ENCODE results near the gene RHBDL1. TPM values are rescaled to one million over a fixed set of nuclear protein-coding genes. Genes with fewer than 3 reads are reported as not detected.
"Not testable (repeated sequence)": the region's sequence is repeated elsewhere in the genome, so short reads cannot be mapped to it uniquely, and the experiment has no call there.

RHBDL1 gene
- total RNA-seq, 1 donor, result 0.84 TPM

DNA sequence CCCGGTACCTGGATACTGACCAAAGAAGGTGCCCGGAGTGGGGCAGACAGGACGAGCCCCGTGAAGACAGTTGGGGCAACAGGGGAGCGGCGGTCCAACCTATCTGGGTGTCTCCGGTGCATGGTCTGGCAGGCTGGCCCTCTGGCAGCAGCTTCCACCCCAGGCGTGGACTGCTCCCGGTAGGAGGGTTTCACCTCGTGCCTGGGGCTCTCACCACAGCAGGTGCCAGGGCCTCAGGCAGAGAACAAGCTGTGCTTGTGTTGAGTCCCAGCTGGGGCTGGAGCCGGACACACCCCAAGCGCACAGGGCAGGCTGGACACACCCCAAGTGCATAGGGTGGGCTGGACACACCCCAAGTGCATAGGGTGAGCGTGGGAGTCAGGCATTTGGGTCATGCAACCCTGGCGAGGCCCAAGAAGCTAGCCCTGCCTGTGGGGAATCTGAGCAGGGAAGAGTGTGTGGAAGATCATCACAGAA lies 31.6 kb downstream of the RHBDL1 start:
- peaks cover 34% of the 10 kb centered on the region for H3K27me3 ChIP-seq (ENCODE audit: insufficient read depth, low read length)
- no peaks in the 10 kb centered on the region for H3K9me3 ChIP-seq (ENCODE audit: low read depth, low read length)

DNA sequence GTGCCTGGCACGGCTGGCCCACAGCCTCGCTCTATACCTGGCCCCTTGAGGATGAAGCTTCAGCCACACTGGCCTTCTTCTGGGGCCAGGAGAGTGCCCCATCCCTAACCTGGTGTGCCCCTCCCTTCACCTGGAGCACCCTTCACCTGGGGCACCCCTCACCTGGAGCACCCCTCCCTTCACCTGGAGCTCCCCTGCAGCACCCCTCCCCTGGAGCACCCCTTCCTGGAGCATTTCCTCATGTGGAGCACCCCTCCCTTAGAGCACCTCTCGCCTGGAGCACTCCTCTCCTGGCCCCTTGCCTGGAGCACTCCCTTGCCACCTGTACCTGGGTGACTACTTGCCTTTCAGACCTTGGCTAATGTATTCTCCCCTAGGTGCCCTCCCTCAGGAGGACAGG lies 32.5 kb downstream of the RHBDL1 start:
- peaks cover 6% of the 10 kb centered on the region for H3K4me1 ChIP-seq (ENCODE audit: insufficient read depth, low read length)
- no peak overlapping the region for H3K4me3 ChIP-seq (ENCODE audit: low read length)
- no peaks in the 10 kb centered on the region for H3K9me3 ChIP-seq (ENCODE audit: low read depth, low read length)
- peaks cover 28% of the 10 kb centered on the region for H3K27me3 ChIP-seq (ENCODE audit: insufficient read depth, low read length)

More for the DNA sequence above, 31.6 kb downstream of the RHBDL1 start:
- Histone ChIP-seq H3K4me3 (ENCODE audit: low read length) (no peak overlapping the region), H3K4me1 (ENCODE audit: insufficient read depth, low read length) (peaks cover 6% of the 10 kb centered on the region)

GRCh38 chr16:708959-709358 lies 33.5 kb downstream of the RHBDL1 start:
- Histone ChIP-seq H3K27me3 (ENCODE audit: insufficient read depth, low read length) (peaks cover 24% of the 10 kb centered on the region), H3K4me3 (ENCODE audit: low read length) (no peak overlapping the region), H3K9me3 (ENCODE audit: low read depth, low read length) (no peaks in the 10 kb centered on the region), H3K4me1 (ENCODE audit: insufficient read depth, low read length) (peaks cover 6% of the 10 kb centered on the region)

GRCh38 chr16:709566-710499 lies 34.4 kb downstream of the RHBDL1 start:
- H3K9me3 ChIP-seq (ENCODE audit: low read depth, low read length), result no peaks in the 10 kb centered on the region
- H3K27me3 ChIP-seq (ENCODE audit: insufficient read depth, low read length), result peaks cover 19% of the 10 kb centered on the region
- H3K4me1 ChIP-seq (ENCODE audit: insufficient read depth, low read length), result peaks cover 11% of the 10 kb centered on the region
- H3K4me3 ChIP-seq (ENCODE audit: low read length), result no peak overlapping the region

- peaks cover 15% of the 10 kb centered on the region for H3K4me1 ChIP-seq (ENCODE audit: insufficient read depth, low read length)
- peaks cover 17% of the 10 kb centered on the region for H3K27me3 ChIP-seq (ENCODE audit: insufficient read depth, low read length)
- no peaks in the 10 kb centered on the region for H3K9me3 ChIP-seq (ENCODE audit: low read depth, low read length)
- H3K4me3 ChIP-seq (ENCODE audit: low read length), result no peak overlapping the region
Measured at GRCh38 chr16:710500-711075, 35.1 kb downstream of the RHBDL1 start.

DNA sequence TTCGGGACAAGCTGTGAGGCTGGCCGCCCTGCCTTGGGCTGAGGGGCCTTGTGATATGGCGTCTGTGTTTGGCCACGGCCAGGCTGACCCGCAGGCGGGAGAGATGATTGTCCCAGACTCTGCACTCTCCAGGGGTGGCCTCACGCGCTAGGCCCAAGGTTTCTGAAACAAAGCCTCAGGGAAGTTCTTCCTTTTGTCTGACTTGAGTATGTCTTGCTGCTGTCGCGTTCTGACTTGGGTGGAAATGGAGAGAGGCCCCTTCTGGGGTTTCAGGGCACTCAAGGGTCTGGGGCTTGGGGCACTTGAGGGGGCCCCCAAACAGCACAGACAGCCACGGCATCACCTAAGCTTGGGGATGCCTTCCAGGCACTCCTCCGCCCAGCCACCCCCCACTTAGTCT lies 35.6 kb downstream of the RHBDL1 start:
- Histone ChIP-seq H3K4me1 (ENCODE audit: insufficient read depth, low read length) (peaks cover 20% of the 10 kb centered on the region), H3K4me3 (ENCODE audit: low read length) (no peak overlapping the region), H3K9me3 (ENCODE audit: low read depth, low read length) (no peaks in the 10 kb centered on the region), H3K27me3 (ENCODE audit: insufficient read depth, low read length) (peaks cover 19% of the 10 kb centered on the region)

GRCh38 chr16:711548-712320 lies 36.3 kb downstream of the RHBDL1 start:
- Histone ChIP-seq H3K4me1 (ENCODE audit: insufficient read depth, low read length) (peaks cover 23% of the 10 kb centered on the region), H3K27me3 (ENCODE audit: insufficient read depth, low read length) (peaks cover 21% of the 10 kb centered on the region), H3K9me3 (ENCODE audit: low read depth, low read length) (no peaks in the 10 kb centered on the region), H3K4me3 (ENCODE audit: low read length) (no peak overlapping the region)

DNA sequence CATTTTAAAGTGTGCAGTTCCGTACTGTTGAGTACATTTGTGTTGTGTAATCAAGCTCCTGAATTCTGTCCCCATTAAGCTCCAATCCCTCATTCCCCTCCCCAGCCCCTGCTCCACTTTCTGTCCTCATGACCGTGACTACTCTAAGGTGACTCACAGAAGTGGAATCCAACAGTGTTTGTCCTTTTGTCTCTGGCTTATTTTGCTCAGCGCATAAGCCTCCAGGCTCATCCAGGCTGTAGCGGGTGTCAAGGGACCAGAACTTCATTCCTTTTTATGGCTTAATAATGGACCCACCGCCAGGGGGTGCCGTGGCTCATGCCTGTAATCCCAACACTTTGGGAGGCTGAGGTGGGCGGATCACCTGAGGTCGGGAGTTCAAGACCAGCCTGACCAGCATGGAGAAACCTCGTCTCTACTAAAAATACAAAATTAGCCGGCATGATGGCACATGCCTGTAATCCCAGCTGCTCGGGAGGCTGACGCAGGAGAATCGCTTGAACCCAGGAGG lies 37.3 kb downstream of the RHBDL1 start:
- H3K9me3 ChIP-seq (ENCODE audit: low read depth, low read length); H3K4me3 ChIP-seq (ENCODE audit: low read length): not testable (repeated sequence)
- Histone ChIP-seq H3K4me1 (ENCODE audit: insufficient read depth, low read length) (peaks cover 23% of the 10 kb centered on the region), H3K27me3 (ENCODE audit: insufficient read depth, low read length) (peaks cover 14% of the 10 kb centered on the region)

GRCh38 chr16:714079-714478 lies 38.6 kb downstream of the RHBDL1 start:
- H3K9me3 ChIP-seq (ENCODE audit: low read depth, low read length), result no peaks in the 10 kb centered on the region
- H3K27me3 ChIP-seq (ENCODE audit: insufficient read depth, low read length), result peaks cover 14% of the 10 kb centered on the region
- no peak overlapping the region for H3K4me3 ChIP-seq (ENCODE audit: low read length)
- peaks cover 25% of the 10 kb centered on the region for H3K4me1 ChIP-seq (ENCODE audit: insufficient read depth, low read length)

DNA sequence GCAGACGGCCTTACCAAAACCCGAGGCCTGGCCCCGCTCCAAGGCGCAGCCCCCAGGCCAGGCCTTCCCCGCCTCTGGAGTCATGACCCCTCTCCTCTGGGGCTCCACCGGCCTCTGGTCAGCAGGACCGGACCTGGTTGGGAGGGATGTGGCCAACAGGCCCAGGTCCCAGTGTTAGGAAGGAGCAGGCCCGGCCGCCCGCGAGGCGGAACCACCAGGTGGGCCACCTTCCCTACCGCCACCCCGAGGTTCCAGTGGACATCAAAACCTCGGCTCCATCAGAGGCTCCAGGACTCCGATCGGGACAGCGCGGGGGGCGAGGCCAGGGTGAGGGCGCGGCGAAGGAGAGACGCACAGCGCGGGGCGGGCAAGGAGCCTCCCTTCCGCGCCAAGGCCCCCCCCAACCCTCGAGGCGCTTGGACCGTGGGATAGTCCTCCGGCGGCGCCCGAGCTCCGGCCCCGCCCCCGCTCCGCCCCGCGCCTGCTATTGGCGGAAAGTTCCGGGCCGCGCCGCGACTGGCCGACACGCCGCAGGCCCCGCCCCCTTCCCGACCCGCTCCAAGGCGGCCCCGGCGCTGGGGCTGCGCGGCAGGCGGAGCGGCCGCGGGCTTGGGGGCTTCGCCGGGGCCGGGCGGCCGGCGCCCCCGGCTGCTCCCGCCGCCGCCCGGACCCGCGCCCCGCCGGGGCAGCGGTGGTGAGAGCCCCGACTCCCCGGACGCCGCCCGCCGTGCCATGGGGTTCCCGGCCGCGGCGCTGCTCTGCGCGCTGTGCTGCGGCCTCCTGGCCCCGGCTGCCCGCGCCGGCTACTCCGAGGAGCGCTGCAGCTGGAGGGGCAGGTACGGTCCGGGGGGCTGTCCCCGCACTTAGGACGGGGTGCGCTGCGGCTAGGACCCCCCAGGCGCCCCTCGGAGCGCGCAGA lies 39.3 kb downstream of the RHBDL1 start, which contains the start of gene METRN:
Gene METRN, plus strand, starts transcription at position 561 of the 919 bp plus-strand sequence. Its CDS starts 172 bp downstream, at position 733.
- Histone ChIP-seq H3K4me3 (ENCODE audit: low read length) (peak within 1 kb of the TSS; percentile 27), H3K9me3 (ENCODE audit: low read depth, low read length) (no peaks in the 10 kb centered on the region), H3K4me1 (ENCODE audit: insufficient read depth, low read length) (peaks cover 32% of the 10 kb centered on the region), H3K27me3 (ENCODE audit: insufficient read depth, low read length) (peaks cover 10% of the 10 kb centered on the region)

DNA sequence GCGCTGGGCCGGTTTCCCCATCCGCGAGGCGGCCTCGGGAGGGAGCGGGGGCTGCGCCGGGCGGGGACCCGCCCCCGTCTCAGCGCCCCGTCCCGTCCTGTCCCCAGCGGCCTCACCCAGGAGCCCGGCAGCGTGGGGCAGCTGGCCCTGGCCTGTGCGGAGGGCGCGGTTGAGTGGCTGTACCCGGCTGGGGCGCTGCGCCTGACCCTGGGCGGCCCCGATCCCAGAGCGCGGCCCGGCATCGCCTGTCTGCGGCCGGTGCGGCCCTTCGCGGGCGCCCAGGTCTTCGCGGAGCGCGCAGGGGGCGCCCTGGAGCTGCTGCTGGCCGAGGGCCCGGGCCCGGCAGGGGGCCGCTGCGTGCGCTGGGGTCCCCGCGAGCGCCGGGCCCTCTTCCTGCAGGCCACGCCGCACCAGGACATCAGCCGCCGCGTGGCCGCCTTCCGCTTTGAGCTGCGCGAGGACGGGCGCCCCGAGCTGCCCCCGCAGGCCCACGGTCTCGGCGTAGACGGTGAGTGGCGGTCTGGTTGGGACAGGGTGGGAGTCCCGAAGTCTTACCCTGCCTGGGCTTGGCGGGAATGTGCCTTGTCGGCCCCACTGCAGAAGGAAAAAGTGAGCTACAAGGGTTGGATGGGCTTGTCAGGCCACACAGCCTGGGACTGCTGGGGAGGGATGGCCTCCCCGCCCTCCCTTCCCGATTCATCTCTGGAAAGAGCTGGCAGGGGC lies 40.2 kb downstream of the RHBDL1 start:
- Histone ChIP-seq H3K27me3 (ENCODE audit: insufficient read depth, low read length) (peaks cover 9% of the 10 kb centered on the region), H3K4me3 (ENCODE audit: low read length) (peak overlapping the region; percentile 27), H3K9me3 (ENCODE audit: low read depth, low read length) (no peaks in the 10 kb centered on the region), H3K4me1 (ENCODE audit: insufficient read depth, low read length) (peaks cover 40% of the 10 kb centered on the region)

DNA sequence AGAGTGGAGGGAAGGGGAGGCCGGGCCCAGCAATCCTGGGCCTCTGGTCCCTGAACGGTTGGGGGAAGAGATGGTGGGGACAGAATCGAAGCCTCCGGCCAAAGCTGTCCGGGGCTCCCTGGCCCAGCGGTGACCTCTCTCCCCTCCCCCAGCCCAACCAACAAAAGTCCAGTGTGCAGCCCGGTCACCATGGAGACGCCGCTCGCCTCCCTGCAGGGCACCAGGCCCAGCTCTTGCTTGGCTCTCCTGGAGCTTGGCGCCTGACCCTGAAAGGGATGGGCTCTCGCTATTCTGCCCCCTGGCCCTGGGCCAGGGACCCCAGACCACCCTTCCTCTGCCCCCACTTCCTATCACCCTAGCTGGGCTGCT lies 40.7 kb downstream of the RHBDL1 start:
- Histone ChIP-seq H3K27me3 (ENCODE audit: insufficient read depth, low read length) (peaks cover 9% of the 10 kb centered on the region), H3K4me3 (ENCODE audit: low read length) (no peak overlapping the region), H3K9me3 (ENCODE audit: low read depth, low read length) (no peaks in the 10 kb centered on the region), H3K4me1 (ENCODE audit: insufficient read depth, low read length) (peaks cover 41% of the 10 kb centered on the region)

- peaks cover 43% of the 10 kb centered on the region for H3K4me1 ChIP-seq (ENCODE audit: insufficient read depth, low read length)
Measured at GRCh38 chr16:716768-717325, 41.4 kb downstream of the RHBDL1 start.

More at GRCh38 chr16:716768-717325, 41.4 kb downstream of the RHBDL1 start:
- H3K9me3 ChIP-seq (ENCODE audit: low read depth, low read length), result no peaks in the 10 kb centered on the region
- H3K4me3 ChIP-seq (ENCODE audit: low read length), result no peak overlapping the region
- H3K27me3 ChIP-seq (ENCODE audit: insufficient read depth, low read length), result peaks cover 9% of the 10 kb centered on the region

Data from mononuclear cell (primary cell).